Activated CD4-positive, alpha-beta T cell treated with anti-CD3 and anti-CD28 coated beads, Interleukin-2, Interleukin-6, amounts not matched to agents 100 ng/mL and 50 ng/mL, durations not matched to agents 16 hours and 8 hours (primary cell): ENCODE data around the gene SLC1A3.

ENCODE experiments used
- DNase-seq: peaks from one replicate; pipeline ENCODE4 v3.0.0-alpha.2; 2020

The SLC1A3 gene

GRCh38 chr5:36600917-36601527 is 5.4 kb upstream of the SLC1A3 start:
- no peak for DNase-seq

GRCh38 chr5:36602704-36603321 is 3.6 kb upstream of the SLC1A3 start:
- no peak for DNase-seq

- DNase-seq: no peak
Measured at GRCh38 chr5:36605241-36605640, 1.2 kb upstream of the SLC1A3 start.

- DNase-seq: no peak
Measured at GRCh38 chr5:36606036-36606427, 374 bp upstream of the SLC1A3 start.

- DNase-seq: no peak
Measured at GRCh38 chr5:36607114-36607571, 737 bp downstream of the SLC1A3 start.

GRCh38 chr5:36607838-36608783 is 1.7 kb downstream of the SLC1A3 start:
- DNase-seq: no peak

GRCh38 chr5:36610621-36611020 is 4.2 kb downstream of the SLC1A3 start:
- no peak for DNase-seq

GRCh38 chr5:36611520-36612274 is 5.3 kb downstream of the SLC1A3 start:
- no peak for DNase-seq

- no peak for DNase-seq
Measured at GRCh38 chr5:36613241-36613640, 6.8 kb downstream of the SLC1A3 start.

GRCh38 chr5:36613771-36614656 is 7.6 kb downstream of the SLC1A3 start:
- no peak for DNase-seq

GRCh38 chr5:36614657-36615308 is 8.4 kb downstream of the SLC1A3 start:
- no peak for DNase-seq

- no peak for DNase-seq
Measured at GRCh38 chr5:36619012-36619635, 12.7 kb downstream of the SLC1A3 start.

- no peak for DNase-seq
Measured at GRCh38 chr5:36621985-36622384, 15.6 kb downstream of the SLC1A3 start.

- DNase-seq: no peak
Measured at GRCh38 chr5:36623832-36624231, 17.4 kb downstream of the SLC1A3 start.

GRCh38 chr5:36624277-36624676 is 17.9 kb downstream of the SLC1A3 start:
- no peak for DNase-seq

GRCh38 chr5:36628695-36629094 is 22.3 kb downstream of the SLC1A3 start:
- no peak for DNase-seq

- DNase-seq: no peak
Measured at GRCh38 chr5:36629729-36630128, 23.3 kb downstream of the SLC1A3 start.

GRCh38 chr5:36630201-36631145 is 24.1 kb downstream of the SLC1A3 start:
- DNase-seq: no peak

- DNase-seq: no peak
Measured at GRCh38 chr5:36631154-36631553, 24.7 kb downstream of the SLC1A3 start.
